Stimulated activated memory B cell treated with anti-CD40 and anti-IgM and Interleukin-4, amounts not matched to agents 10 μg/mL and 1 μg/mL and 100 μg/mL, for 72 hours (primary cell): ENCODE data around the gene NUAK2.

Experiments used
- ATAC-seq: fragments of 150-1000 bp; cut with Tn5 transposase; 2 replicates; pipeline ENCODE4 v1.10.0; 2021
- H3K27ac Mint-ChIP-seq: one replicate; pipeline ENCODE4 v1.8.0; 2022; ENCODE audit warnings: mild to moderate bottlenecking, mixed read lengths
- H3K27me3 Mint-ChIP-seq: one replicate; pipeline ENCODE4 v1.8.0; 2022; ENCODE audit warnings: mixed read lengths
- H3K36me3 Mint-ChIP-seq: one replicate; pipeline ENCODE4 v1.8.0; 2022; ENCODE audit warnings: mixed read lengths
- H3K4me1 Mint-ChIP-seq: one replicate; pipeline ENCODE4 v1.8.0; 2022; ENCODE audit warnings: mixed read lengths
- H3K4me3 Mint-ChIP-seq: one replicate; pipeline ENCODE4 v1.8.0; 2022; ENCODE audit warnings: mild to moderate bottlenecking, moderate library complexity, mixed read lengths
- H3K9me3 Mint-ChIP-seq: one replicate; pipeline ENCODE4 v1.8.0; 2022; ENCODE audit warnings: mixed read lengths

Gene NUAK2

DNA sequence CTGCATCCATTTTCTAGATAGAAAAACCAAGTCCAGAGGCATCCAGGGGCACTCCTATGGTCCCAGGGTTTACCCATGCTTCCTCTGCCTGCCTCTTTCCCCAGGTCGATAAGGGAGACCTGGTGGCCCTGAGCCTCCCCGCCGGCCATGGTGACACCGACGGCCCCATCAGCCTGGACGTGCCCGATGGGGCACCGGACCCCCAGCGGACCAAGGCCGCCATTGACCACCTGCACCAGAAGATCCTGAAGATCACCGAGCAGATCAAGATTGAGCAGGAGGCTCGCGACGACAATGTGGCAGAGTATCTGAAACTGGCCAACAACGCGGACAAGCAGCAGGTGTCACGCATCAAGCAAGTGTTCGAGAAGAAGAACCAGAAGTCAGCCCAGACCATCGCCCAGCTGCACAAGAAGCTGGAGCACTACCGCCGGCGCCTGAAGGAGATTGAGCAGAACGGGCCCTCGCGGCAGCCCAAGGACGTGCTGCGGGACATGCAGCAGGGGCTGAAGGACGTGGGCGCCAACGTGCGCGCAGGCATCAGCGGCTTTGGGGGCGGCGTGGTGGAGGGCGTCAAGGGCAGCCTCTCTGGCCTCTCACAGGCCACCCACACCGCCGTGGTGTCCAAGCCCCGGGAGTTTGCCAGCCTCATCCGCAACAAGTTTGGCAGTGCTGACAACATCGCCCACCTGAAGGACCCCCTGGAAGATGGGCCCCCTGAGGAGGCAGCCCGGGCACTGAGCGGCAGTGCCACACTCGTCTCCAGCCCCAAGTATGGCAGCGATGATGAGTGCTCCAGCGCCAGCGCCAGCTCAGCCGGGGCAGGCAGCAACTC lies 52.5 kb downstream of the NUAK2 start:
- no peak for ATAC-seq
- H3K4me1 Mint-ChIP-seq = peaks cover 11% of the 10 kb centered on the region
- peaks cover 15% of the 10 kb centered on the region for H3K27me3 Mint-ChIP-seq
- peaks cover 11% of the 10 kb centered on the region for H3K36me3 Mint-ChIP-seq
- H3K4me3 Mint-ChIP-seq = no peak overlapping the region
- H3K9me3 Mint-ChIP-seq = no peaks in the 10 kb centered on the region
- H3K27ac Mint-ChIP-seq = no peak overlapping the region

DNA sequence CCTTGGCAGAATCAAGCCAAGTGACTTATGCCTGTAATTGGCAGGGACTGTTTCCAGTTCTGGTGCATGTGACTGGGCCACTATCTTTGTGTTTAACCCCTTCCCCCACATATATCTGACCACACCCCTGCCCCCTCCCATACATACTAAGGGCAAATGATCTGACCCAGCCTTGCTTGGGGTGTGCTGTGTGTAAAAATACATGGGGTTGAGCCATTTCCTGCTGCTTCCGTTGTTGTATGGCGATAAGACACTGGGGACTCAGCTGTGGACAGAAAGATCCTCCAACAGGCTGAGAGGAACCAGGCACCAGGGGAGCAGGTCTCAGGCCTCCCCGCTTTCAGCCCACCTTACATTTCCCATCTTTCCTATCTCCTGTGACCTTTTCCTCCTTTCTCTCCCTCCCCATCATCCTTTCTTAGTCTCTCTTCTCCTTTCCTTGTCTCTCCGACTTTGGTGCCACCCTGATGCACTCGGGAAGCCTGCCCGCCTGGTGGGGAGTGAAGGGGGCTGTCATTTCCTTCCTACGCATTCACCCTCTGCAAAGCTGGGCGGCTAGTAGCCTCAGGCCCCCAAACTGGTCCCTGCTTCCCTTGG lies 54.1 kb downstream of the NUAK2 start:
- ATAC-seq = no peak
- H3K27me3 Mint-ChIP-seq = peaks cover 15% of the 10 kb centered on the region
- peaks cover 11% of the 10 kb centered on the region for H3K36me3 Mint-ChIP-seq
- H3K4me3 Mint-ChIP-seq = no peak overlapping the region
- no peak overlapping the region for H3K27ac Mint-ChIP-seq
- H3K9me3 Mint-ChIP-seq = no peaks in the 10 kb centered on the region
- H3K4me1 Mint-ChIP-seq = no peaks in the 10 kb centered on the region

DNA sequence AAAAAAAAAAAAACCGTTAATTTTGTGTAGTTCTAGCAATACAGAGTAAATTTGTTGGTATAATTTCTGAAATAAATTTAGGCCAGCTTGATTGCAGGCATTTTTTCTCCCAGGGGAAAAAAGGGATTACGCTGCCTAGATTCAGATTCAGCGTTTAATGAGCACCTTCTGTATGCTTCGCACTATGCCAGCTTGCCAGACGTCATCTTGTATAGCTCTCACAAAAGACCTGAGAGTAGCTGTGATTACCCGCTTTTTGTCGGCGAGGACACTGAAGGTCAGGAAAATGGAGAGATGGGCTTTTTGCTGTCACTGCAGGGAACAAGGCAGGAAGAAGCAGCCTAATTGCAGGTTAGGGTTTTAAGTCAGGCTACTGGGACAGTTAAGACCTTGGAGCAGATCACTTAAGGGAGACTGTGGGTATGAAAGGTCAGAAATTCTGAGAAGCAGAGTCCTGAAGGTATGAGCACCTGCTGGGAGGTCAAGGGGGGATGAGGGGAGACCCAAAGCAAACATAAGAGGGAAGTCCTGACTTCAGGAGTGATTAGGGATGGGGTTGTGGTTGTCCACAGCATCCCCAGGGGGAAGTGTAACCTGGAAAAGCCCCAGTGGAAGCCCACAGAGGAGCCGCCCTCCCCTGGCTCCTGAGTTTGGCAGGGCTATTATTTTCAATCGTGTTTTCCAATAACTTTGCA lies 54.8 kb downstream of the NUAK2 start:
- ATAC-seq = no peak
- Mint-ChIP-seq H3K4me3 (no peak overlapping the region), H3K27ac (no peak overlapping the region), H3K4me1 (no peaks in the 10 kb centered on the region), H3K9me3 (no peaks in the 10 kb centered on the region), H3K36me3 (peaks cover 6% of the 10 kb centered on the region), H3K27me3 (peaks cover 15% of the 10 kb centered on the region)

GRCh38 chr1:205263580-205264190 lies 57.9 kb downstream of the NUAK2 start:
- Mint-ChIP-seq H3K9me3 (no peaks in the 10 kb centered on the region), H3K4me1 (no peaks in the 10 kb centered on the region), H3K27me3 (peaks cover 9% of the 10 kb centered on the region), H3K4me3 (no peak overlapping the region), H3K36me3 (peaks cover 1% of the 10 kb centered on the region), H3K27ac (no peak overlapping the region)
- ATAC-seq = no peak

DNA sequence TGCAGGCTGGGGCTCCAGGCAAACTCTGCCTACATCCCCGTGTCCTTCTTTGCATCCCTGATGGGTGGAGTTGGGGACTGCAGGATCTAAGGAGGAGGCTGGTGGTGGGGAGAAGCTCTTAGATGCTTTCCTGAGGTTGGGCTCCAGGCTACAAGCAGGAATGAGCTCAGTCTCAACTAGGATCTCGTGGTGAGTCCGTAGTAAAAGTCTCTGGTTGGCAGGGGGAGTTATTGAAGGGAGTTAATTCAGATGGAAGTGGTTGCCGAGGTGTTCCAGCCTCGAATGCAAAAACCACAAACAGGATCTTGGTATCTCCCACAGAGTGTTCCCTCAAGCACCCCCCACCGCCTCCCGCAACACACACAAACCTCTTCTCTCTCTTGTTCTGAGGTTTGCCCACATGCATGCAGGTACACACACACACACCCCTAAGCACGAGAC lies 58.8 kb downstream of the NUAK2 start:
- Mint-ChIP-seq H3K27me3 (peaks cover 3% of the 10 kb centered on the region), H3K4me1 (no peaks in the 10 kb centered on the region), H3K36me3 (no peaks in the 10 kb centered on the region), H3K9me3 (no peaks in the 10 kb centered on the region), H3K4me3 (no peak overlapping the region), H3K27ac (no peak overlapping the region)
- no peak for ATAC-seq

DNA sequence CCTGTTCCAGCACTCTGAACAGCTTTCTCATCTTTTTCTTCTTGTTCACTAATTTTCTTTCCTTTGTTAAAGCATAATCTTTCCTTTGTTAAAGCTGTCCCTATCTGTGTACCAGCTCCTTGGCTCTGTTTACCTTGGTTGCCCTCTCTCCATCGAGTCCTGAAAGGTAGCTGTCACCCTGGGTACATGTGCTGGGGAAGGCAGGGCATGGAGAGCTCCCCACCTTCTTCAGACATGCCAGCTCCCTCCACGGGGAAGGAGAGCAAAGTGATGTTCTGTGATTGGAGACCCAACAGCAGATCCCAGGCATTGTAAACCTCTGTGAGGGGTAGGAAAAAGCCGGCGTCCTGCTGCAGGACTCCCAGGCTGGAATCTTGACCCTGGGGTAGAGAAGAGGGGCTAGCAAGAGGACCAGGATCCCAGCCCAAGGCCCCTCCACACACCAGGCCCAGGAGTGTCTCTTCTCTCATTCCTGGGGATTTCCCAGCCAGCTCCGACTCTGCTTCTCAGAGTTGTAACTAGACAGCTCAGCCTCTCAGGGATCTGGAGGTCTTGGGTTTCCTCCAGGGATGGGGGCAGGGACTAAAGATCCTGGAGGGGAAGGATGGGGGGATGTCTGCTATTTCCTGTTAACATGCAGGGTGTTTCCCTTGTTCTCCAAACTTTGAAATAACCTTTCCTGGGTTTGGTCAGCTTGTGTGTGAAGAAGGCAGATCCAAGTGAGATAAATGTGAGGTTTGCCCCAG lies 59.4 kb downstream of the NUAK2 start:
- Mint-ChIP-seq H3K9me3 (no peaks in the 10 kb centered on the region), H3K27me3 (peaks cover 9% of the 10 kb centered on the region), H3K27ac (no peak overlapping the region), H3K36me3 (no peaks in the 10 kb centered on the region), H3K4me1 (no peaks in the 10 kb centered on the region), H3K4me3 (no peak overlapping the region)
- ATAC-seq = no peak

- peaks cover 9% of the 10 kb centered on the region for H3K27me3 Mint-ChIP-seq
- H3K36me3 Mint-ChIP-seq = no peaks in the 10 kb centered on the region
- no peak overlapping the region for H3K27ac Mint-ChIP-seq
- no peak overlapping the region for H3K4me3 Mint-ChIP-seq
- ATAC-seq = no peak
- no peaks in the 10 kb centered on the region for H3K9me3 Mint-ChIP-seq
- peaks cover 4% of the 10 kb centered on the region for H3K4me1 Mint-ChIP-seq
Measured at GRCh38 chr1:205260948-205261732, 60.4 kb downstream of the NUAK2 start.

DNA sequence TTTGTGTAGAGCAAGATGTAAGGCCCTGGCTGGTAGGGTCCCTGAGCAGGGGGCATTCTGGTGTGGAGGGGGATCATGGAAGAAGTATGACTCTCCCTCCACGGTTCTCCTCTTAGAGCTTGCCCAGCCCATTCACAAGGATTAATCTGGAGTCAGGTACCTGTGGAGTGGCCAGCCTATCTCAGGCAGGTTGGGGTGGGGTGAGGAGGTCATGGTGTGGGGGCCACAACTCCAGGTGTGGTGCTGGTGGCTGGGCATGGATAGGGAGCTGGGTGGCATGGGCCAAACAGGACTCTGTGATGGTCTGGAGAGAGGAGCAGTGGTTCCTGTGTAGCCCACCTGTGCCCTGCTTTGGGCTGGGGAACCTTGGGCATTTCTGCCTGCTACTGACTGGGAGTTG lies 61.5 kb downstream of the NUAK2 start:
- Mint-ChIP-seq H3K36me3 (no peaks in the 10 kb centered on the region), H3K4me3 (no peak overlapping the region), H3K27me3 (peaks cover 9% of the 10 kb centered on the region), H3K4me1 (peaks cover 8% of the 10 kb centered on the region), H3K27ac (no peak overlapping the region), H3K9me3 (no peaks in the 10 kb centered on the region)
- no peak for ATAC-seq

GRCh38 chr1:205259324-205259832 lies 62.2 kb downstream of the NUAK2 start:
- H3K36me3 Mint-ChIP-seq = no peaks in the 10 kb centered on the region
- ATAC-seq = no peak
- no peaks in the 10 kb centered on the region for H3K9me3 Mint-ChIP-seq
- no peak overlapping the region for H3K27ac Mint-ChIP-seq
- no peak overlapping the region for H3K4me3 Mint-ChIP-seq
- peaks cover 8% of the 10 kb centered on the region for H3K4me1 Mint-ChIP-seq
- peaks cover 9% of the 10 kb centered on the region for H3K27me3 Mint-ChIP-seq

DNA sequence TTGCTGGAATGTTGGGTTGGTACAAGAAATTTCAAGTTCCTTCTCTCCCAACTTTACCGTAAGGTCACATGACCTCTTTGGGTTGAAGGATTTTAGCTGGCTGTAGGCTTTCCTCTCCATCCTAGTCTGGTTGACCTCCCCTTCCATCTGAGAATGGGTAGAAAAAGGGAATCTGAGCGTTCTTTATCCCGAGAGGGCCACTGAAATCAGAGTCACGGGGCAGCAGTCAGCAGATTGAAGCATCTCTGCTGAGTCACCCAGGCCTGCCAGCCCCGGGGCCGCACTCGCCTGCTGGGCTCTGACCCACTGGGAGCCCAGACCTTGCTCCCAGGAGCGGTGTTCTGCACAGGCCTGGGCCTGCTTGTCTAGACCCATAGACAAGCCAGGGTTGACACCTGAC lies 62.8 kb downstream of the NUAK2 start:
- ATAC-seq = no peak
- H3K4me1 Mint-ChIP-seq = peaks cover 8% of the 10 kb centered on the region
- H3K27ac Mint-ChIP-seq = no peak overlapping the region
- no peak overlapping the region for H3K4me3 Mint-ChIP-seq
- H3K36me3 Mint-ChIP-seq = no peaks in the 10 kb centered on the region
- no peaks in the 10 kb centered on the region for H3K9me3 Mint-ChIP-seq
- peaks cover 9% of the 10 kb centered on the region for H3K27me3 Mint-ChIP-seq

DNA sequence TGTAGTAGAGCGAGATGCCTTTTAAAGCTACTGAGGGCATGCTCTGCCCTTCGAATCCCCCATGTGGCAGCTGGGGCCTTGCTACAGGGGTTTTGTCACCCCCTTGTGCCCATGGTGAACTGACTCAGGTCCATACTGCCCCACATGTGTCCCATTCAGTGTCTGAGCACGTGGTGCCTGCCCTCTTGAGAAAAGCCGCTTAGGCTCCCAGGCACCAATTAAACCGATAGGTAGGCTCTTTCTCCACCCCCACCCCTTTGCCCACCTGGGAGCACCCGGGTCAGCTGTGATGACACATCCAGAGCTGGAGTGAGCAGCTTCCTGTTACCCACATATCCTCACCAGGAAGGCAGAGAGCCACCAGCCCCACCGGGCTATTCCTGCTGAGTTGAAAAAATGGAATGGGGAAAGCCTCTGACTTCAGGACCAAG lies 63.3 kb downstream of the NUAK2 start:
- Mint-ChIP-seq H3K27me3 (peaks cover 9% of the 10 kb centered on the region), H3K4me3 (no peak overlapping the region), H3K9me3 (no peaks in the 10 kb centered on the region), H3K4me1 (peaks cover 8% of the 10 kb centered on the region), H3K27ac (no peak overlapping the region), H3K36me3 (no peaks in the 10 kb centered on the region)
- no peak for ATAC-seq

- H3K27me3 Mint-ChIP-seq = peaks cover 9% of the 10 kb centered on the region
- H3K4me3 Mint-ChIP-seq = no peak overlapping the region
- peaks cover 8% of the 10 kb centered on the region for H3K4me1 Mint-ChIP-seq
- no peak for ATAC-seq
- no peaks in the 10 kb centered on the region for H3K9me3 Mint-ChIP-seq
- no peak overlapping the region for H3K27ac Mint-ChIP-seq
- H3K36me3 Mint-ChIP-seq = no peaks in the 10 kb centered on the region
Measured at GRCh38 chr1:205257735-205258134, 63.8 kb downstream of the NUAK2 start.

DNA sequence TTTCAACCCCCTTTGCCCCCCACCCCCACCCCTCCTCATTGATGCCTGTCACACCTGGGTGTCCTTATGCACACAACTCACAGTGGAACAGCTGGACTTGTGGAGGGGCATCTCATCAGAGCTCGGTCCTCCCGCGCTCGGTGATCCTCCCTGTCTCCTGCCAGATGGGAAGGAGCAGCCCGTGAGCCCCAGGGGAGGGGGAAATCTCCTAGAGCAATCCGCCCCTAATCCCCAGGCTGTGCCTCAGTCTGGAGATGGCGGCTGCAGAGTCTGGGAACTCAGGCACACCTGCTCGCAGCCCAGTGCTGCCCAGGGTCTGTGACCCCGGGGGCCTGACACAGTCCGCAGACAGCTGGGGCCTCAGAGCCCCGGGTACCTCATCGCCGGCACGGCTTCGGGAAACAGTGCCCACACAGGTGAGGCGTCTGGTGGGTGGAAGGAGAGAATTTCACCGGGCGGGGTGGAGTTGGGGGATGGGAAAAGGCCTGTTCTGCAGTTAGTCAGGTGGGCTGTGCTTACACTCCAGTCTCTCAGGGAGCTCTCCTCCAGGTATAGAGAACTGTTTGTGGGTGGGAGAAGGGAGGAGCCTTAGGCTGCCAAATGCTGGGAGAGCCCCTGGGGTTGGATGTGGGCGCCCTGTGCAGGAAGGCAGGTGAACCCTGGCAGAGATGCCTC lies 64.5 kb downstream of the NUAK2 start:
- Mint-ChIP-seq H3K36me3 (no peaks in the 10 kb centered on the region), H3K4me3 (no peak overlapping the region), H3K4me1 (peaks cover 8% of the 10 kb centered on the region), H3K27ac (no peak overlapping the region), H3K27me3 (peaks cover 9% of the 10 kb centered on the region), H3K9me3 (no peaks in the 10 kb centered on the region)
- no peak for ATAC-seq
